Loucy (cell line): ENCODE data around the gene ERFL.

Experiments used
- H2AFZ ChIP-seq: fragments of 200-600 bp; sonication (generic); 2 replicates; pipeline ENCODE4 v1.6.0; 2016; ENCODE audit warnings: antibody characterized with exemption, mild to moderate bottlenecking, low read length, moderate library complexity
- H3F3A ChIP-seq: fragments of 200-600 bp; 2 replicates; pipeline ENCODE4 v1.6.0; 2016; ENCODE audit warnings: antibody characterized with exemption, low read depth, mild to moderate bottlenecking
- H3K27me3 ChIP-seq: fragments of 200-600 bp; sonication (generic); 2 replicates; pipeline ENCODE4 v1.6.1; 2014; ENCODE audit warnings: low read length, mild to moderate bottlenecking; ENCODE audit not compliant: insufficient read depth, poor library complexity, severe bottlenecking
- H3K36me3 ChIP-seq: fragments of 200-600 bp; sonication (generic); 2 replicates; pipeline ENCODE4 v1.6.1; 2016; ENCODE audit warnings: low read length; ENCODE audit not compliant: insufficient read depth
- H3K4me1 ChIP-seq: fragments of 200-600 bp; sonication (generic); 2 replicates; pipeline ENCODE4 v1.5.1; 2014; ENCODE audit warnings: low read length, mild to moderate bottlenecking; ENCODE audit not compliant: insufficient read depth, poor library complexity, severe bottlenecking
- H3K4me2 ChIP-seq: fragments of 200-600 bp; sonication (generic); 2 replicates; pipeline ENCODE4 v1.6.0; 2014; ENCODE audit warnings: antibody characterized with exemption, low read length, low read depth, mild to moderate bottlenecking; ENCODE audit not compliant: poor library complexity, severe bottlenecking
- H3K4me3 ChIP-seq: fragments of 200-600 bp; sonication (generic); 2 replicates; pipeline ENCODE4 v1.5.1; 2014; ENCODE audit warnings: low read length, mild to moderate bottlenecking, mixed read lengths; ENCODE audit not compliant: poor library complexity, severe bottlenecking
- H3K79me2 ChIP-seq: fragments of 200-600 bp; sonication (generic); 2 replicates; pipeline ENCODE4 v1.6.1; 2014; ENCODE audit warnings: low read length; ENCODE audit not compliant: insufficient read depth
- H3K9ac ChIP-seq: fragments of 200-600 bp; sonication (generic); 2 replicates; pipeline ENCODE4 v1.6.0; 2014; ENCODE audit warnings: mild to moderate bottlenecking, low read depth, low read length, moderate library complexity; ENCODE audit not compliant: poor library complexity, severe bottlenecking
- H3K9me2 ChIP-seq: fragments of 200-600 bp; sonication (generic); replicated peaks from 2 replicates; pipeline ENCODE4 v1.6.1; 2016; ENCODE audit warnings: low read depth, low read length, mixed read lengths
- H3K9me3 ChIP-seq: fragments of 200-600 bp; sonication (generic); 2 replicates; pipeline ENCODE4 v1.6.1; 2014; ENCODE audit warnings: mild to moderate bottlenecking, antibody characterized with exemption, low read length, low read depth; ENCODE audit not compliant: insufficient read depth
- H4K20me1 ChIP-seq: fragments of 200-600 bp; sonication (generic); 2 replicates; pipeline ENCODE4 v1.6.0; 2014; ENCODE audit warnings: antibody characterized with exemption, low read length, mild to moderate bottlenecking; ENCODE audit not compliant: insufficient read depth, poor library complexity, severe bottlenecking
- EZH2phosphoT487 ChIP-seq: fragments of 200-600 bp; IDR thresholded peaks from 2 replicates; pipeline ENCODE4 v1.6.1; 2018; ENCODE audit warnings: antibody characterized with exemption, mild to moderate bottlenecking, moderate library complexity, borderline replicate concordance
- TF ChIP-seq, protein P1 (sequence below): fragments of 200-600 bp; sonication (generic); conservative IDR thresholded peaks from 2 replicates; pipeline ENCODE4 v1.5.1; 2014; ENCODE audit warnings: mild to moderate bottlenecking, antibody characterized with exemption, low read length

The ERFL gene

GRCh38 chr19:41863209-41863931 is 64.9 kb downstream of the ERFL start:
- Histone ChIP-seq H3K4me1 (peaks cover 55% of the 10 kb centered on the region), H3K27me3 (peaks cover 5% of the 10 kb centered on the region), H2AFZ (no peak overlapping the region), H3K36me3 (peaks cover 56% of the 10 kb centered on the region), H3K79me2 (peaks cover 82% of the 10 kb centered on the region), H3K9ac (peak overlapping the region; percentile 100), H3K4me3 (peak overlapping the region; percentile 93), H3F3A (no peaks in the 10 kb centered on the region), H4K20me1 (peaks cover 76% of the 10 kb centered on the region), H3K9me2 (no peaks in the 10 kb centered on the region), H3K4me2 (peak overlapping the region; percentile 92), H3K9me3 (no peaks in the 10 kb centered on the region)
- TF ChIP-seq, protein P1, sequence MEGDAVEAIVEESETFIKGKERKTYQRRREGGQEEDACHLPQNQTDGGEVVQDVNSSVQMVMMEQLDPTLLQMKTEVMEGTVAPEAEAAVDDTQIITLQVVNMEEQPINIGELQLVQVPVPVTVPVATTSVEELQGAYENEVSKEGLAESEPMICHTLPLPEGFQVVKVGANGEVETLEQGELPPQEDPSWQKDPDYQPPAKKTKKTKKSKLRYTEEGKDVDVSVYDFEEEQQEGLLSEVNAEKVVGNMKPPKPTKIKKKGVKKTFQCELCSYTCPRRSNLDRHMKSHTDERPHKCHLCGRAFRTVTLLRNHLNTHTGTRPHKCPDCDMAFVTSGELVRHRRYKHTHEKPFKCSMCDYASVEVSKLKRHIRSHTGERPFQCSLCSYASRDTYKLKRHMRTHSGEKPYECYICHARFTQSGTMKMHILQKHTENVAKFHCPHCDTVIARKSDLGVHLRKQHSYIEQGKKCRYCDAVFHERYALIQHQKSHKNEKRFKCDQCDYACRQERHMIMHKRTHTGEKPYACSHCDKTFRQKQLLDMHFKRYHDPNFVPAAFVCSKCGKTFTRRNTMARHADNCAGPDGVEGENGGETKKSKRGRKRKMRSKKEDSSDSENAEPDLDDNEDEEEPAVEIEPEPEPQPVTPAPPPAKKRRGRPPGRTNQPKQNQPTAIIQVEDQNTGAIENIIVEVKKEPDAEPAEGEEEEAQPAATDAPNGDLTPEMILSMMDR: no peak; the same call in 1 of the 2 replicates
- TF ChIP-seq EZH2phosphoT487: no peak

DNA sequence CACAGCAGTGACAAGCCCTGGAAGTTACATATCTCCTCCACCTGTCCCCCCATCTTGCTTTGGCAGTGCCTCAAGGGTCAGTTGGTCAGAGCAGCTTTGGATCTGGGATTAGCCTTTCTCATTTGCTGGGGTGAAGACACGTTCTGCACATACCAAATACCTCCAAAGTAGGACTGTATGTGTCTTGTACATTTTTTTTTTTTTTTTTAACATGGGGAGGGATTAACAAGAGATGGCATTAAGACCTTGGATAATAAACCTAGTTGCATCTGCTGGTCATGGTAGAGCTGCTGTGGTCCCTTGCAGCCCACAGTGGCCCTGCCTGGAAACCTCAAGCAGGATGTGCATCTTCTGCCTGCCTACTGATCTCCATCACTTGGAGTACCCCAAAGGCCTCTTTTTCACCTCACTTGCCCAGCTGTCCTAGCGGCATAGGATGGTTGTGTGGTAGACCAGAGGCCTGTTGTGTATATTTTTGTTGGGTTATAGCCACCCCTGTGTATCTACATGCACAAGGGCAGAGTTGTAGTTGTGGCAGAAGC is 65.7 kb downstream of the ERFL start:
- no peaks in the 10 kb centered on the region for H3F3A ChIP-seq
- H3K4me3 ChIP-seq: peak overlapping the region; percentile 93
- no peaks in the 10 kb centered on the region for H3K9me3 ChIP-seq

DNA sequence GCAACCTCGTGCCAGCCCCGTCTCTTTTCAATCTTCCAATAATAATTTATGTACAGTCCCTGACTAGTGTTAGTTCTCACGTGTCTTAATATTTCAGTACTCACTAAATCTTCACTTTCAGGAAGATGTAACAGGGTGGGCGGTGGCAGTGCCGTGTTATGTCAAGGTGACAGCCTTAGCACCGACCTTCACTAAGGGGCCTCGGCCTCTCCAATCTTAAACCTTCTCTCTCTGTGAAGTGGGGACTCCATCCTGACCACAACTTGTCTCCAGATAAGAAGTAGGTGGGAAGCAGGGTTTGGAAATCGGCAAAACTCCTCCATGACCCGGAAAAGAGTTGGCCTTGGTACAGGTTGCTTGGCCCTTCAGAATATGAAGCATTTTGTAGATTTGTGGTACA is 66.4 kb downstream of the ERFL start:
- H3F3A ChIP-seq: no peaks in the 10 kb centered on the region
- H3K27me3 ChIP-seq: peaks cover 5% of the 10 kb centered on the region
- H4K20me1 ChIP-seq: peaks cover 61% of the 10 kb centered on the region
- peak overlapping the region; percentile 92 for H3K4me2 ChIP-seq
- H3K9me2 ChIP-seq: no peaks in the 10 kb centered on the region
- H3K4me3 ChIP-seq: peak overlapping the region; percentile 93
- H2AFZ ChIP-seq: no peak overlapping the region
- no peaks in the 10 kb centered on the region for H3K9me3 ChIP-seq
- no peak for TF ChIP-seq EZH2phosphoT487
- TF ChIP-seq, protein P1: no peak
- H3K36me3 ChIP-seq: peaks cover 44% of the 10 kb centered on the region
- H3K4me1 ChIP-seq: peaks cover 50% of the 10 kb centered on the region
- H3K79me2 ChIP-seq: peaks cover 66% of the 10 kb centered on the region
- H3K9ac ChIP-seq: peak overlapping the region; percentile 100

More for the DNA sequence above, 65.7 kb downstream of the ERFL start:
- Histone ChIP-seq H3K79me2 (peaks cover 73% of the 10 kb centered on the region), H2AFZ (no peak overlapping the region), H3K4me1 (peaks cover 50% of the 10 kb centered on the region), H3K9ac (peak overlapping the region; percentile 100), H3K9me2 (no peaks in the 10 kb centered on the region), H3K36me3 (peaks cover 48% of the 10 kb centered on the region), H4K20me1 (peaks cover 67% of the 10 kb centered on the region), H3K4me2 (peak overlapping the region; percentile 92), H3K27me3 (peaks cover 5% of the 10 kb centered on the region)
- TF ChIP-seq, protein P1: no peak
- TF ChIP-seq EZH2phosphoT487: no peak
